GM13977 (cell line): Measurements from ENCODE around the gene EIF4G3.
"Not testable (repeated sequence)": the region's sequence is repeated elsewhere in the genome, so short reads cannot be mapped to it uniquely, and the experiment has no call there.

Experiments
- DNase-seq: peaks from one replicate; pipeline ENCODE4 v3.0.0; 2012; ENCODE audit warnings: low spot score
- in situ Hi-C: fragments of 300-500 bp; cut with MboI; formaldehyde crosslinking; loops from one replicate; pipeline ENCODE4 v1.12.0; 2022; ENCODE audit warnings: low sequenced_read_pairs, low pct_unique_long_range_greater_than_20kb, mixed read lengths, inconsistent platforms; ENCODE audit not compliant: unreplicated experiment
- TF ChIP-seq, protein P1 (sequence below): IDR thresholded peaks from 2 replicates; pipeline ENCODE4 v1.5.1; 2012; ENCODE audit warnings: mild to moderate bottlenecking, control low read depth; ENCODE audit not compliant: insufficient read depth; ENCODE audit errors: extremely low read depth, missing control alignments

The EIF4G3 gene

DNA sequence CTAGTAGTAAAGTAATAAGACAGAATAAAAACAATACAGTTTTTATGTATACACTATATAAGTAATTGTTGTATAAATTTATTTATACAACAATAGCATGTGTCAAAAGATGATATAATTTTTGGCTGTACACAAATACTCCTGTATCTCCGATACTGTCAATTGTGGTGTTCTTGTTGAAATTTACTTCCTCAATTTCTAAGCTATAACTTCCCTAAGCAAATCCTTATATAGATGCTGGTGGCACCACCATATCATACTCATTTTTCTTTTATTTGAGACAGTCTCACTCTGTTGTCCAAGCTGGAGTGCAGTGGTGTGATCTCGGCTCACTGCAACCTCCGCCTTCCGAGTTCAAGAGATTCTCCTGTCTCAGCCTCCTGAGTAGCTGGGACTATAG, 248.6 kb downstream of the EIF4G3 start:
- DNase-seq, result no peak
- TF ChIP-seq, protein P1, sequence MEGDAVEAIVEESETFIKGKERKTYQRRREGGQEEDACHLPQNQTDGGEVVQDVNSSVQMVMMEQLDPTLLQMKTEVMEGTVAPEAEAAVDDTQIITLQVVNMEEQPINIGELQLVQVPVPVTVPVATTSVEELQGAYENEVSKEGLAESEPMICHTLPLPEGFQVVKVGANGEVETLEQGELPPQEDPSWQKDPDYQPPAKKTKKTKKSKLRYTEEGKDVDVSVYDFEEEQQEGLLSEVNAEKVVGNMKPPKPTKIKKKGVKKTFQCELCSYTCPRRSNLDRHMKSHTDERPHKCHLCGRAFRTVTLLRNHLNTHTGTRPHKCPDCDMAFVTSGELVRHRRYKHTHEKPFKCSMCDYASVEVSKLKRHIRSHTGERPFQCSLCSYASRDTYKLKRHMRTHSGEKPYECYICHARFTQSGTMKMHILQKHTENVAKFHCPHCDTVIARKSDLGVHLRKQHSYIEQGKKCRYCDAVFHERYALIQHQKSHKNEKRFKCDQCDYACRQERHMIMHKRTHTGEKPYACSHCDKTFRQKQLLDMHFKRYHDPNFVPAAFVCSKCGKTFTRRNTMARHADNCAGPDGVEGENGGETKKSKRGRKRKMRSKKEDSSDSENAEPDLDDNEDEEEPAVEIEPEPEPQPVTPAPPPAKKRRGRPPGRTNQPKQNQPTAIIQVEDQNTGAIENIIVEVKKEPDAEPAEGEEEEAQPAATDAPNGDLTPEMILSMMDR, result no peak
- in situ Hi-C loops, result no loop called here

DNA sequence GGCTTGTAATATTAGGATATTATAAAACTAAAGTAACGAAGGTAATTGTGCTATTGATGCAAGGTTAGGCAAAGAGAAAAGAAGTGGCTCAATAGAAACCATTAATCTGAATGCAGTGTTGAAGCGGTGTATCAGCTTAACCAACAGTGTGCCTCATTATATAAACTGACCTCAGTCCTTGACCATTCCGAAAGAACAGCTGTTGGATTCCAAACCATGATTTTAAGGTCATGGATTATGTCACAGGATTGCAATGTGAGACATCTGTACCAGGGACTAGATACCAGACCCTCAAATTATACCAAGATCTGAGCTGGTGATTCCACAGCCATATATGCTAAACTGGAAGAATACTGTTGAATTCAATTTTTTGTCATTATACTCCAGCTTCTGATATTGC, 255.4 kb downstream of the EIF4G3 start:
- in situ Hi-C loops, result no loop called here

DNA sequence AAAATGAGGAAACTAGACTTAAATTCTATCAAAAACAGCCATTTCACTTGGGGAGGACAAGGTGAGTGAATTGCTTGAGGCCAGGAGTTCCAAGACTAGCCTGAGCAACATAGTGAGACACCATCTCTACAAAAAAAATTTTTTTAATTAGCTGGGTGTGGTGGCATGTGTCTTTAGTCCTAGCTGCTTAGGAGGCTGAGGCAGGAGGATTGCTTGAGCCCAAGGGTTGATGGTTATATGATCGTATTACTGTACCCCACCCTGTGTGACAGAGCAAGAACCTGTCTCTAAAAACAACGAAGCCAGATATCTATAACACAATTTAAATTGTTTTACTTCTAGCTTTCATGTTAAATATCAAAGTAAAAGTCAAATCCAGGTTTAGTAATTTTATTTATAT, 263.5 kb downstream of the EIF4G3 start:
- DNase-seq, result no peak
- TF ChIP-seq, protein P1, result no peak
- in situ Hi-C loops, result no loop called here

More for the DNA sequence above, 255.4 kb downstream of the EIF4G3 start:
- TF ChIP-seq, protein P1, result no peak
- DNase-seq, result no peak

DNA sequence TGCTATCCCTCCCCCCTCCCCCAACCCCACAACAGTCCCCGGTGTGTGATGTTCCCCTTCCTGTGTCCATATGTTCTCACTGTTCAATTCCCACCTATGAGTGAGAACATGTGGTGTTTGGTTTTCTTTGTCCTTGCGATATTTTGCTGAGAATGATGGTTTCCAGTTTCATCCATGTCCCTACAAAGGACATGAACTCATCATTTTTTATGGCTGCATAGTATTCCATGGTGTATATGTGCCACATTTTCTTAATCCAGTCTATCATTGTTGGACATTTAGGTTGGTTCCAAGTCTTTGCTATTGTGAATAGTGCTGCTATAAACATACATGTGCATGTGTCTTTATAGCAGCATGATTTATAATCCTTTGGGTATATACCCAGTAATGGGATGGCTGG, 269.2 kb downstream of the EIF4G3 start:
- in situ Hi-C loops, DNase-seq: not testable (repeated sequence)

DNA sequence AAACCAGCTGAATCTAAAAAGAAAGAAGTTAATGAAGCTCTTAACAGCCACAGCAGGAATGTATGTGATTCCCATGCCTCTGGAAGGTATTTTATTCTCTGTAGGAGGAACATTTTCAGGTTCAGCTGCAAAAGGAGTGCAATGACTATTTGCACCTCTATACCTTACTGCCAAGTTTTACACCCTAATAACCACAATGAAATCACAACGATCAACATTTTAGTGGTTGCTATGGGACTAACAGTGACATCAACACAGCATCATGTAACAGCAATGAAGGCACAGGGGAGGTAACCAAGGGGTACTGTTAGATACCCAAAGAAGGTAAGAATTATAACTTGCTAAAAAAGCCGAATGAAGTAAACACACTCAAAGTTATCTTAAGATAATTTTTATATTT, 273.3 kb downstream of the EIF4G3 start:
- in situ Hi-C loops, result no loop called here
- TF ChIP-seq, protein P1, result no peak
- no peak for DNase-seq

DNA sequence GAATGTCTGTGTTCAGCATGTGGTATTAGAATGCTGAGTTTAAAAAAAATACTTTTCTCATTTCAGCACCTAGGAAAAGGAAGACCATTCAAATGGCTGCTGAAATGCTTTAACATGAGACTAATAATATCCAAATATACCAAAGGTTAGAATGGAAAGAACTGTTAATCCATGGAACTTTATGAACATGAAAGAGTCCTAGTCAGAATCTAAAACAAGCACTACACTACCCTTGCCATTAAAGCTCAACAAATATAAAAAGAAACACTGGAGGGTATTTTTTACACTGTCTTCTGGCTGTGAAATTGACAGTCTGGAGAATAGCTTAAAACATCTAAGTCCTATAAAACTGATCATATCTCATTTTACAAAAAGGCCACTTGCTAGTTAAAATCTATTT, 276.6 kb downstream of the EIF4G3 start:
- in situ Hi-C loops, result no loop called here
- TF ChIP-seq, protein P1, result no peak

DNA sequence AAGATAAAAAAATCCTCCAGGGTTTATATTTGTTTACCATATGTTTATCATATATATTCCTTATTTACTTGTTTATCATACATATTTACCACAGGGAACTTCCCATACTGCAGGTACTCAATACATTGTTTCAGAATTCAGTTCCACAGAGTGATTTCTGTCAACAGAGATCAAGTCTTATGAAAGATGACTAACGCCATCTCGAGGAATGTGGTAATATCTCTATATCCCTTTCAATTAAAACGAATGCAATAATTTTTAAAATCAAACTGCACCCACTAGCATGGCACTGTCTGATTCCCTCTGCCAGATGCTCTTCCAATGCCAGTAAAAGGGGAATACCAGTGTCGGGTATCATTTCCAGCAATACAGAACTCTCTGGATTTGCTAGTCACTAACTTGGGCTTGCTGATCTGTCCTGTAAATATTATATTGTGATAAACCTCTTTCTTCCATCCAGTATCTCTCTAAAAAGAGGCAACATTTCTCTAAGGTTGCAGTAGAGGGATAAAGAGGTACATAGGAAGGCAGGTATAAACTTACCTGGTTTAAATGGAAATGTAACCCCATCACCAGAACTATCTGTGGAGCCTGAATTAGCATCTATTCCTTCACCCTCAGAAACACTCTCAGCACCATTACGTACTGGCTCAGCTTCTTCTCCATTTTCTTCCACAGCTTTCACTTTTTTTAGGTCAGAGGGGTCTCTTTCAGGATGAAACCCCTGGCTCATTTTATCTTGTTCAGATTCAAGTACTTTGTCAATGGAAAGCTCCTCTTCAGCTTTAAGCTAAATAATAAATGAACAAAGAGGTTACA, 277.3 kb downstream of the EIF4G3 start:
- no peak for DNase-seq
- TF ChIP-seq, protein P1, result no peak
- in situ Hi-C loops, result no loop called here

More for the DNA sequence above, 276.6 kb downstream of the EIF4G3 start:
- DNase-seq, result no peak
